Activated T-helper 17 cell treated with anti-CD3 and anti-CD28 coated beads, Interleukin-2, amount 50 U/mL, for 72 hours (primary cell): Measurements from ENCODE around the gene SOCS2. TPM values are rescaled to one million over a fixed set of nuclear protein-coding genes. Genes with fewer than 3 reads are reported as not detected.
A peak's percentile ranks its signal among the peaks of the same experiment; 100 is the strongest.

Experiments used
- ATAC-seq: fragments of 150-1000 bp; cut with Tn5 transposase; replicated peaks from 2 replicates; pipeline ENCODE4 v1.10.0; 2021; ENCODE audit warnings: mild to moderate bottlenecking, moderate library complexity
- H3K27ac Mint-ChIP-seq: one replicate; pipeline ENCODE4 v1.8.0; 2022; ENCODE audit warnings: mixed read lengths
- H3K27me3 Mint-ChIP-seq: one replicate; pipeline ENCODE4 v1.8.0; 2022; ENCODE audit warnings: mixed read lengths
- H3K36me3 Mint-ChIP-seq: one replicate; pipeline ENCODE4 v1.8.0; 2022; ENCODE audit warnings: low read depth, mild to moderate bottlenecking, mixed read lengths
- H3K4me1 Mint-ChIP-seq: one replicate; pipeline ENCODE4 v1.8.0; 2022; ENCODE audit warnings: mixed read lengths
- H3K4me3 Mint-ChIP-seq: one replicate; pipeline ENCODE4 v1.8.0; 2022; ENCODE audit warnings: mild to moderate bottlenecking, mixed read lengths
- H3K9me3 Mint-ChIP-seq: one replicate; pipeline ENCODE4 v1.8.0; 2022; ENCODE audit warnings: mixed read lengths
- total RNA-seq, 2 donors: library from RNA; stranded (reverse); gene quantifications; one replicate each; pipeline ENCODE4 v1.2.3, GENCODE V29; 2022

The SOCS2 gene
- total RNA-seq, 2 donors from 2014 or later = 29.4 to 36.6 TPM

GRCh38 chr12:93572712-93573551 lies 457 bp downstream of the SOCS2 start:
- Mint-ChIP-seq H3K4me1 (peaks cover 31% of the 10 kb centered on the region), H3K9me3 (no peaks in the 10 kb centered on the region), H3K4me3 (peak overlapping the region; percentile 98), H3K27ac (peak overlapping the region; percentile 90), H3K36me3 (peaks cover 64% of the 10 kb centered on the region), H3K27me3 (no peaks in the 10 kb centered on the region)
- no peak for ATAC-seq

- H3K4me1 Mint-ChIP-seq = peaks cover 30% of the 10 kb centered on the region
- H3K9me3 Mint-ChIP-seq = no peaks in the 10 kb centered on the region
- H3K27ac Mint-ChIP-seq = peak overlapping the region; percentile 52
- no peaks in the 10 kb centered on the region for H3K27me3 Mint-ChIP-seq
- ATAC-seq = peak; percentile 21
- peak overlapping the region; percentile 98 for H3K4me3 Mint-ChIP-seq
- H3K36me3 Mint-ChIP-seq = peaks cover 72% of the 10 kb centered on the region
These were observed 1.2 kb downstream of the SOCS2 start for GRCh38 chr12:93573552-93574223.

GRCh38 chr12:93577222-93577621 lies 4.7 kb downstream of the SOCS2 start:
- H3K27me3 Mint-ChIP-seq = no peaks in the 10 kb centered on the region
- H3K27ac Mint-ChIP-seq = no peak overlapping the region
- peak overlapping the region; percentile 64 for H3K4me3 Mint-ChIP-seq
- H3K36me3 Mint-ChIP-seq = peaks cover 85% of the 10 kb centered on the region
- no peak for ATAC-seq
- H3K4me1 Mint-ChIP-seq = peaks cover 42% of the 10 kb centered on the region
- no peaks in the 10 kb centered on the region for H3K9me3 Mint-ChIP-seq

GRCh38 chr12:93578221-93578620 lies 5.7 kb downstream of the SOCS2 start:
- Mint-ChIP-seq H3K27me3 (no peaks in the 10 kb centered on the region), H3K27ac (no peak overlapping the region), H3K36me3 (peaks cover 75% of the 10 kb centered on the region), H3K4me3 (no peak overlapping the region), H3K4me1 (peaks cover 37% of the 10 kb centered on the region), H3K9me3 (no peaks in the 10 kb centered on the region)
- ATAC-seq = no peak

GRCh38 chr12:93580682-93581081 lies 8.2 kb downstream of the SOCS2 start:
- Mint-ChIP-seq H3K36me3 (peaks cover 56% of the 10 kb centered on the region), H3K4me1 (peaks cover 20% of the 10 kb centered on the region), H3K4me3 (no peak overlapping the region), H3K9me3 (no peaks in the 10 kb centered on the region), H3K27me3 (no peaks in the 10 kb centered on the region), H3K27ac (no peak overlapping the region)
- ATAC-seq = no peak

GRCh38 chr12:93581370-93581769 lies 8.9 kb downstream of the SOCS2 start:
- Mint-ChIP-seq H3K27me3 (no peaks in the 10 kb centered on the region), H3K36me3 (peaks cover 50% of the 10 kb centered on the region), H3K27ac (no peak overlapping the region), H3K4me1 (peaks cover 20% of the 10 kb centered on the region), H3K4me3 (no peak overlapping the region), H3K9me3 (no peaks in the 10 kb centered on the region)
- no peak for ATAC-seq

- ATAC-seq = no peak
These were observed 9.9 kb downstream of the SOCS2 start for GRCh38 chr12:93582351-93582750.

GRCh38 chr12:93583627-93584392 lies 11.3 kb downstream of the SOCS2 start:
- no peak for ATAC-seq
- H3K27me3 Mint-ChIP-seq = no peaks in the 10 kb centered on the region
- peaks cover 21% of the 10 kb centered on the region for H3K4me1 Mint-ChIP-seq
- H3K27ac Mint-ChIP-seq = no peak overlapping the region
- H3K36me3 Mint-ChIP-seq = peaks cover 25% of the 10 kb centered on the region
- no peaks in the 10 kb centered on the region for H3K9me3 Mint-ChIP-seq
- no peak overlapping the region for H3K4me3 Mint-ChIP-seq

More at GRCh38 chr12:93582351-93582750, 9.9 kb downstream of the SOCS2 start:
- H3K9me3 Mint-ChIP-seq = no peaks in the 10 kb centered on the region
- no peak overlapping the region for H3K4me3 Mint-ChIP-seq
- no peaks in the 10 kb centered on the region for H3K27me3 Mint-ChIP-seq
- peaks cover 15% of the 10 kb centered on the region for H3K4me1 Mint-ChIP-seq
- peaks cover 40% of the 10 kb centered on the region for H3K36me3 Mint-ChIP-seq
- no peak overlapping the region for H3K27ac Mint-ChIP-seq

- H3K4me1 Mint-ChIP-seq = peaks cover 21% of the 10 kb centered on the region
- H3K9me3 Mint-ChIP-seq = no peaks in the 10 kb centered on the region
- no peak overlapping the region for H3K4me3 Mint-ChIP-seq
- H3K27me3 Mint-ChIP-seq = no peaks in the 10 kb centered on the region
- no peak for ATAC-seq
- peaks cover 11% of the 10 kb centered on the region for H3K36me3 Mint-ChIP-seq
- H3K27ac Mint-ChIP-seq = peak overlapping the region; percentile 64
These were observed 12.8 kb downstream of the SOCS2 start for GRCh38 chr12:93585247-93585646.

GRCh38 chr12:93587611-93588010 lies 15.1 kb downstream of the SOCS2 start:
- Mint-ChIP-seq H3K4me1 (peaks cover 23% of the 10 kb centered on the region), H3K27me3 (no peaks in the 10 kb centered on the region), H3K27ac (no peak overlapping the region), H3K4me3 (no peak overlapping the region), H3K9me3 (no peaks in the 10 kb centered on the region), H3K36me3 (peaks cover 5% of the 10 kb centered on the region)
- ATAC-seq = peak; percentile 49

- no peak for ATAC-seq
- H3K27ac Mint-ChIP-seq = no peak overlapping the region
- H3K9me3 Mint-ChIP-seq = no peaks in the 10 kb centered on the region
- peaks cover 23% of the 10 kb centered on the region for H3K4me1 Mint-ChIP-seq
- no peak overlapping the region for H3K4me3 Mint-ChIP-seq
- peaks cover 5% of the 10 kb centered on the region for H3K27me3 Mint-ChIP-seq
- no peaks in the 10 kb centered on the region for H3K36me3 Mint-ChIP-seq
These were observed 16.6 kb downstream of the SOCS2 start for GRCh38 chr12:93589081-93589480.

- no peaks in the 10 kb centered on the region for H3K36me3 Mint-ChIP-seq
- peak overlapping the region; percentile 85 for H3K27ac Mint-ChIP-seq
- no peaks in the 10 kb centered on the region for H3K9me3 Mint-ChIP-seq
- peaks cover 23% of the 10 kb centered on the region for H3K4me1 Mint-ChIP-seq
- ATAC-seq = peak; percentile 88
- peak overlapping the region; percentile 94 for H3K4me3 Mint-ChIP-seq
- peaks cover 9% of the 10 kb centered on the region for H3K27me3 Mint-ChIP-seq
These were observed 18.8 kb downstream of the SOCS2 start for GRCh38 chr12:93591137-93591868.

- Mint-ChIP-seq H3K9me3 (no peaks in the 10 kb centered on the region), H3K4me3 (peak overlapping the region; percentile 94), H3K27ac (no peak overlapping the region), H3K27me3 (peaks cover 11% of the 10 kb centered on the region), H3K4me1 (peaks cover 20% of the 10 kb centered on the region), H3K36me3 (no peaks in the 10 kb centered on the region)
- no peak for ATAC-seq
These were observed 20.3 kb downstream of the SOCS2 start for GRCh38 chr12:93592641-93593406.
